K562 (cell line): Measurements from ENCODE around the gene NDUFB7. TPM values are rescaled to one million over a fixed set of nuclear protein-coding genes. Genes with fewer than 3 reads are reported as not detected.

Experiments
- ATAC-seq: fragments of 200-7000 bp; cut with Tn5 transposase; 3 replicates; pipeline ENCODE4 v1.9.1; 2020; ENCODE audit warnings: moderate library complexity
- BruUV-seq: library from RNA; stranded (reverse); fragments of 400-500 nt; replicated peaks from 2 replicates; lab custom pipeline; 2021; lab: Mats Ljungman, UMichigan
- CTCF ChIA-PET: fragments of 300-600 bp; formaldehyde crosslinking; extraction: SDS; loops from one replicate; lab custom pipeline; 2021; ENCODE audit warnings: low intra/inter-chr PET ratio; lab: Yijun Ruan, JAX
- POLR2A ChIA-PET: fragments of 300-600, 350-650 bp; sonication (Branson Sonifier 250); formaldehyde crosslinking; extraction: SDS; loops from one replicate; lab custom pipeline; 2021; ENCODE audit warnings: antibody characterized with exemption, inconsistent platforms; lab: Yijun Ruan, JAX
- DNase-seq, 4 experiments: peaks; one replicate each; pipeline versions ENCODE4 v3.0.0 to v3.0.0-alpha.2; 2011 to 2018; ENCODE audit warnings: low spot score in 3 of 4, mixed read lengths in 3 of 4; ENCODE audit errors: extremely low read depth in 1 of 4
- FAIRE-seq: peaks from 2 replicates; lab custom pipeline; 2011; peaks lifted over from hg19 to GRCh38; lab: Jason Lieb, UNC
- H2AFZ ChIP-seq: 2 replicates; pipeline ENCODE4 v1.6.0; 2011; ENCODE audit warnings: low read depth, low read length, control low read depth, inconsistent platforms
- H3K27ac ChIP-seq: fragments of 200-600 bp; 3 replicates; pipeline ENCODE4 v1.8.0; 2011; ENCODE audit warnings: low read depth, mild to moderate bottlenecking, control low read depth, inconsistent platforms, low read length, moderate library complexity, mixed read lengths; ENCODE audit errors: extremely low read depth
- H3K27me3 ChIP-seq, 2 experiments: fragments of 300-600 bp in 1 of 2; 2 replicates in 1 of 2; 3 replicates in 1 of 2; pipeline versions ENCODE4 v1.6.0 to v1.8.0; 2011; ENCODE audit warnings: inconsistent platforms in 2 of 2, low read length in 2 of 2, mild to moderate bottlenecking in 1 of 2, mixed read lengths in 1 of 2, moderate library complexity in 1 of 2; ENCODE audit not compliant: control insufficient read depth in 2 of 2, insufficient read depth in 2 of 2
- H3K36me3 ChIP-seq: fragments of 300-600 bp; 3 replicates; pipeline ENCODE4 v1.8.0; 2011; ENCODE audit warnings: mild to moderate bottlenecking, low read length, inconsistent platforms; ENCODE audit not compliant: control insufficient read depth, insufficient read depth
- H3K4me1 ChIP-seq, 2 experiments: fragments of 200-600 bp in 1 of 2; replicated peaks in 1 of 2; 2 replicates in 1 of 2; 3 replicates in 1 of 2; pipeline versions ENCODE4 v1.5.1 to v1.8.0; 2011; ENCODE audit warnings: inconsistent platforms in 2 of 2, low read length in 2 of 2, mild to moderate bottlenecking in 1 of 2, mixed read lengths in 1 of 2, moderate library complexity in 1 of 2; ENCODE audit not compliant: control insufficient read depth in 2 of 2, insufficient read depth in 2 of 2
- H3K4me2 ChIP-seq: 2 replicates; pipeline ENCODE4 v1.6.1; 2011; ENCODE audit warnings: low read length, control low read depth, inconsistent platforms, mixed read lengths; ENCODE audit not compliant: insufficient read depth
- H3K4me3 ChIP-seq: fragments of 200-600 bp; sonication (generic), shearing (Covaris generic); 2 replicates; pipeline ENCODE4 v1.5.1; 2016; ENCODE audit warnings: control low read depth, inconsistent platforms
- H3K79me2 ChIP-seq: fragments of 200-600 bp; 3 replicates; pipeline ENCODE4 v1.8.0; 2011; ENCODE audit warnings: low read length, inconsistent platforms; ENCODE audit not compliant: control insufficient read depth, insufficient read depth
- H3K9ac ChIP-seq, 2 experiments: 2 replicates each; pipeline versions ENCODE4 v1.6.0 to v1.6.1; 2011; ENCODE audit warnings: low read depth in 2 of 2, low read length in 2 of 2, control low read depth in 1 of 2, inconsistent platforms in 1 of 2, mild to moderate bottlenecking in 1 of 2, mixed read lengths in 1 of 2; ENCODE audit not compliant: insufficient read depth in 1 of 2
- H3K9me1 ChIP-seq: one replicate; pipeline ENCODE4 v1.6.0; 2011; ENCODE audit warnings: inconsistent platforms, mild to moderate bottlenecking, low read length, moderate library complexity; ENCODE audit not compliant: control insufficient read depth, insufficient read depth
- H3K9me3 ChIP-seq: replicated peaks from 2 replicates; pipeline ENCODE4 v1.5.1; 2011; ENCODE audit warnings: low read depth, low read length, inconsistent platforms; ENCODE audit not compliant: control insufficient read depth, insufficient read depth
- H4K20me1 ChIP-seq: replicated peaks from 2 replicates; pipeline ENCODE4 v1.6.1; 2011; ENCODE audit warnings: low read length, inconsistent platforms, mixed read lengths; ENCODE audit not compliant: control insufficient read depth, insufficient read depth
- BRD9 ChIP-seq: fragments of 450-650 bp; IDR thresholded peaks from 2 replicates; pipeline ENCODE4 v1.6.1; 2018; ENCODE audit warnings: low read depth; ENCODE audit not compliant: partially characterized antibody
- DNMT1 ChIP-seq: fragments of 450-650 bp; IDR thresholded peaks from 2 replicates; pipeline ENCODE4 v1.6.1; 2016; ENCODE audit warnings: antibody characterized with exemption, mild to moderate bottlenecking
- ETV5 ChIP-seq: sonication (generic); formaldehyde crosslinking; IDR thresholded peaks from 2 replicates; pipeline ENCODE4 v1.4.0; 2020; ENCODE audit warnings: low read depth, mild to moderate bottlenecking, missing genetic modification reagents
- HNRNPLL ChIP-seq: fragments of 200-400 bp; formaldehyde crosslinking; IDR thresholded peaks from 2 replicates; pipeline ENCODE4 v1.6.1; 2017; ENCODE audit warnings: low read length, low read depth, mild to moderate bottlenecking; ENCODE audit not compliant: poor library complexity, severe bottlenecking
- TCF7 ChIP-seq: sonication (generic); IDR thresholded peaks from 2 replicates; pipeline ENCODE4 v1.6.1; 2016; ENCODE audit warnings: antibody characterized with exemption, borderline replicate concordance
- ZNF311 ChIP-seq: fragments of 250-450 bp; sonication (Bioruptor Pico); IDR thresholded peaks from 2 replicates; pipeline ENCODE4 v1.4.0; 2020; ENCODE audit warnings: mild to moderate bottlenecking, moderate library complexity
- WGBS: fragments of 100-300 bp; shearing (Covaris generic); methylation state at CpG from one replicate; pipeline ENCODE4 v1.1.6; 2016; ENCODE audit warnings: low coverage, mixed read lengths; ENCODE audit not compliant: insufficient coverage; ENCODE audit errors: missing lambda C conversion rate; 5-methylcytosine and 5-hydroxymethylcytosine counted together
- in situ Hi-C: fragments of 300-500 bp; cut with MboI; formaldehyde crosslinking; loops from 4 replicates; pipeline ENCODE4 v1.15.0; 2018; ENCODE audit warnings: inconsistent platforms, mixed read lengths
- intact Hi-C: fragments of 100-400 bp; cut with micrococcal nuclease; formaldehyde crosslinking; loops from 2 replicates; pipeline ENCODE4 v1.14.2; 2022
- polyA plus RNA-seq, 8 experiments: library from polyadenylated mRNA; depleted of rRNA in 4 of 8; stranded (reverse) in 5 of 8; unstranded in 3 of 8; fragments of >200 nt; fragmentation: Nextera tagmentation in 2 of 8; fragmentation: Illumina TruSeq in 1 of 8; extraction: Ambion mirVana in 2 of 8; extraction: Trizol in 1 of 8; gene quantifications; 2 replicates each; pipeline versions ENCODE4 v1.2.1 to v1.2.3, GENCODE V29; 2011 to 2014; ENCODE audit warnings: inconsistent platforms in 1 of 8, missing spikeins in 1 of 8
- total RNA-seq, 7 experiments: library from RNA; depleted of rRNA in 6 of 7; stranded (reverse); fragments of >200 nt in 6 of 7; fragmentation: Illumina TruSeq in 2 of 7; extraction: Trizol in 2 of 7; gene quantifications; 2 replicates each; pipeline versions ENCODE4 v1.2.1 to v1.2.3, GENCODE V29; 2011 to 2021; ENCODE audit warnings: low replicate concordance in 1 of 7
- TF ChIP-seq, protein P1 (sequence below): fragments of 450-650 bp; formaldehyde crosslinking; conservative IDR thresholded peaks from 2 replicates; pipeline ENCODE4 v1.4.0; 2022; ENCODE audit warnings: mild to moderate bottlenecking, missing genetic modification characterization

NDUFB7 gene
- total and polyA plus RNA-seq, 9 of the 15 experiments (the other 6 are each of a cell fraction or from before 2014, with no cell fraction given) = 14.9 to 842 (median 137) TPM

- Histone ChIP-seq H3K79me2 (no peaks in the 10 kb centered on the region), H3K4me3 (no peak overlapping the region), H3K4me1 (peaks cover 4% of the 10 kb centered on the region in 2 experiments; a peak in 2 of 5 replicates), H3K9me3 (peaks cover 9% of the 10 kb centered on the region), H3K27ac (no peak overlapping the region), H3K27me3 (no peaks in the 10 kb centered on the region), H3K9ac (no peak overlapping the region), H3K9me1 (no peaks in the 10 kb centered on the region), H3K4me2 (no peak overlapping the region), H3K36me3 (no peaks in the 10 kb centered on the region), H4K20me1 (no peaks in the 10 kb centered on the region), H2AFZ (no peak overlapping the region)
- in situ Hi-C loops (no loop called here), intact Hi-C loops (no loop called here)
- FAIRE-seq (no peak), DNase-seq (no peak), ATAC-seq (no peak)
- 10% methylated on average over 8 of the region's 8 CpGs for WGBS
- CTCF ChIA-PET = no interaction called here
- POLR2A ChIA-PET = interaction anchor here (0.6 kb wide), 1 partner anchor 12 kb away, joined by 3 read pairs; no protein-coding TSS in a partner anchor
- TF ChIP-seq HNRNPLL (no peak), BRD9 (no peak), ETV5 (no peak), DNMT1 (no peak), ZNF311 (CRISPR knock-in tag) (no peak), TCF7 (no peak)
- TF ChIP-seq, protein P1, sequence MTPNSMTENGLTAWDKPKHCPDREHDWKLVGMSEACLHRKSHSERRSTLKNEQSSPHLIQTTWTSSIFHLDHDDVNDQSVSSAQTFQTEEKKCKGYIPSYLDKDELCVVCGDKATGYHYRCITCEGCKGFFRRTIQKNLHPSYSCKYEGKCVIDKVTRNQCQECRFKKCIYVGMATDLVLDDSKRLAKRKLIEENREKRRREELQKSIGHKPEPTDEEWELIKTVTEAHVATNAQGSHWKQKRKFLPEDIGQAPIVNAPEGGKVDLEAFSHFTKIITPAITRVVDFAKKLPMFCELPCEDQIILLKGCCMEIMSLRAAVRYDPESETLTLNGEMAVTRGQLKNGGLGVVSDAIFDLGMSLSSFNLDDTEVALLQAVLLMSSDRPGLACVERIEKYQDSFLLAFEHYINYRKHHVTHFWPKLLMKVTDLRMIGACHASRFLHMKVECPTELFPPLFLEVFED (CRISPR knock-in tag) = no peak
- BruUV-seq = no TSS peak
These were observed 43.8 kb upstream of the NDUFB7 start for GRCh38 chr19:14615623-14616022.
